CD1c-positive myeloid dendritic cell (primary cell): Measurements from ENCODE around the gene CELSR1.

ENCODE experiments used
- DNase-seq: peaks from one replicate; pipeline ENCODE4 v3.0.0-alpha.2; 2016; ENCODE audit errors: extremely low spot score

The CELSR1 gene

GRCh38 chr22:46557736-46558480, 20.5 kb upstream of the CELSR1 start:
- DNase-seq: no peak

- no peak for DNase-seq
Measured at GRCh38 chr22:46556775-46557174, 19.4 kb upstream of the CELSR1 start.

- no peak for DNase-seq
Measured at GRCh38 chr22:46553189-46553588, 15.8 kb upstream of the CELSR1 start.

GRCh38 chr22:46551996-46552395, 14.6 kb upstream of the CELSR1 start:
- DNase-seq: no peak

GRCh38 chr22:46551321-46551720, 13.9 kb upstream of the CELSR1 start:
- no peak for DNase-seq

GRCh38 chr22:46549971-46550641, 12.7 kb upstream of the CELSR1 start:
- no peak for DNase-seq

- DNase-seq: no peak
Measured at GRCh38 chr22:46549563-46549840, 12.1 kb upstream of the CELSR1 start.

GRCh38 chr22:46547883-46548244, 10.4 kb upstream of the CELSR1 start:
- DNase-seq: peak; percentile 67

GRCh38 chr22:46547179-46547882, 9.9 kb upstream of the CELSR1 start:
- no peak for DNase-seq

GRCh38 chr22:46546466-46547178, 9.2 kb upstream of the CELSR1 start:
- DNase-seq: no peak

GRCh38 chr22:46545086-46545792, 7.8 kb upstream of the CELSR1 start:
- no peak for DNase-seq

- DNase-seq: peak; percentile 81
Measured at GRCh38 chr22:46542011-46542985, 4.9 kb upstream of the CELSR1 start.

GRCh38 chr22:46541536-46541935, 4.1 kb upstream of the CELSR1 start:
- DNase-seq: no peak

GRCh38 chr22:46540874-46541273, 3.5 kb upstream of the CELSR1 start:
- no peak for DNase-seq

- DNase-seq: no peak
Measured at GRCh38 chr22:46539169-46539568, 1.7 kb upstream of the CELSR1 start.

GRCh38 chr22:46538814-46539160, 1.4 kb upstream of the CELSR1 start:
- peak; percentile 83 for DNase-seq

GRCh38 chr22:46537946-46538813, 760 bp upstream of the CELSR1 start:
- DNase-seq: peak; percentile 24

GRCh38 chr22:46536537-46537224, 739 bp downstream of the CELSR1 start:
- DNase-seq: no peak

GRCh38 chr22:46535876-46536536, 1.4 kb downstream of the CELSR1 start:
- DNase-seq: no peak
